Measurements from ENCODE around the gene ABCA12.

ABCA12 gene

DNA sequence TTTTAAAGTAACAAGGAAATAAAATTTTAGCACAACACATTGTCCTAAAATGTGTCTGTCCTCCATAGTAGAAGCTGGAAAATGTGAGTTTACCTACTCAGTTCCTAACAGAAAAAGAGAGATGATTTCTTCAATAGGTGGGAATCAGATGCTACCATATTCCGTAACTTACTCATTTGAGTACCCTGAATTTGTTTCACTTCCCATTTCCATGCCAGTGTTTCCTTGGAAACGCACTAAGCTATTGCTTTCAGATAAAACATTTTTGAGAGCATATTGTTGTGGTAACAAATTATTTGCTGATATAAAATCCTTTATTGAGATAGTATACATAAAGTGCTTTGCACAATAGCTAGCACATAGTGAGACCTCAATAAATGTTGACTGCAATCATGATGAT lies 191.5 kb downstream of the ABCA12 start:
- no peak for DNase-seq

- DNase-seq, result no peak
Observed at GRCh38 chr2:214934006-214934405, 204.4 kb downstream of the ABCA12 start.

- no peak for DNase-seq
Observed at GRCh38 chr2:214904634-214905033, 233.8 kb downstream of the ABCA12 start.

DNA sequence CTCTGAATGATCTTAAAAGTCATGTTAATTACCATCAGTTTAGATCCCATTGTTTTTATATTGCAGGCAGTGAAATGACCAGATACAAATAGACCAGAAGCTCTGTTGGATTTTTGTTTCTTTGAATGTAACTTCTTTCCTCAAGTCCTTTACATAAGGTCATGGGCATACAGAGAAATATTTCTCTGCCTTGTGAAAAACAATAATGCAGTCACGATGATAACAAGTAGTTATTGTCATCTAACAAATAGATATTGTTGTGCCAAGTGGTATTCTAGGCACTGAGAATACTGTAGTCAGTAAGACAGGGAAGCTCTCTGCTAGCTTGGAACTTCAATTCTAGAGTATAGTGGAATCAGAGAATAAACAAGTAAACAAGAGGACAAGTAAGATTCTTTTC lies 234.2 kb downstream of the ABCA12 start:
- no peak for DNase-seq

DNA sequence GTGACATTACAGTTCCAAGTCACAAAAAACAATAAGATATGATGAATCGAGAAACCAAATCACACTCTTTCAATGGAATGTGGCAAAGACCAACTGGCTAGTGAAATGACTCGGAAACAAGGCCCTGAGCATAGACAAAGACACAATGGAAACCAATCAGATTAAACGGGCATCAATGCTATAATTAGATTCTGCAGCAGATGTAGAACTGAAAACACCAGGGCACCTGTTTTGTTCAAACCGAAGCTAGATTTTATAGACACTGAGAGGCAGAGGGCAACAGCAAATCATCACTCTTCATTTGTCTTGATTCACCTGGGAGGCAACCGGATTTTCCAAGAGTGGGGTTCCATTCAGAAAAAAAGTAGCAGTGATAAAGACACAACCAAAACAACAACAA lies 236.1 kb downstream of the ABCA12 start:
- no peak for DNase-seq

DNA sequence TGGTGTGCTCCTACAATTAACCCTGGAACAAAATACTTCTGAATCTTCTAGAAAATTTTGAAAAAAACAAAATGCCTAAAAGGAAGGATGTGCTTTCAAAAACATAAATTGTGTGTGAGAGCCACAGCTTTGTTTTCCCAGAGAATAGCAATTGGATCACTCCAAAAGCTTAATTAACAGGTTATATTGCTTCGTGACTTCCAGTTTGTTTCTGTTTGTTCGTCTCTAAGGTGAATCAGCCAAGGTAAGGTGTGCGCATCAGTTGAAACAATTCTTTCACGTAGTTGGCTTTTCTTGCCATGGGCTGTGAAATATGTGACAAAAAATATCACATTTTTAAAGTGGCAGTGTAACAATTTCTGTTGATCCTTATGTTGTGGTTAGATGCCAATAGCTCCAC lies 238.7 kb downstream of the ABCA12 start:
- DNase-seq, result no peak

GRCh38 chr2:214896274-214896673 lies 242.2 kb downstream of the ABCA12 start:
- no peak for DNase-seq

DNA sequence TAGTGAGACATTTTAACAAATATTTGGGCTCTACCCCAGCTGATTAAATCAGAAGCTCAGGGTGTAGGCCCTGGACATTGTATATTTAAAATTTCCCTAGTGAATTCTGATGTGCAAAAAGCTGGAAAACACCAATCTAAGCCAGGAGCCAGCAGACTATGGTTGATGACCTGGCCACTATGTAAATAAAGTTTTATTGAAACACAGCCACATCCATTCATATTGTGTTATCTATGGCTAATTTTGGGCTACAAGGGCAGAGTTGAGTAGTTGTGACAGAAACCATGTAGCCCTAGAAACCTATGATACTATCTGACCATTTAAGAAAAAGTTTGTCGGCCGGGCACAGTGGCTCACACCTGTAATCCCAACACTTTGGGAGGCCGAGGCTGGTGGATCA lies 243.0 kb downstream of the ABCA12 start:
- DNase-seq, result no peak

DNA sequence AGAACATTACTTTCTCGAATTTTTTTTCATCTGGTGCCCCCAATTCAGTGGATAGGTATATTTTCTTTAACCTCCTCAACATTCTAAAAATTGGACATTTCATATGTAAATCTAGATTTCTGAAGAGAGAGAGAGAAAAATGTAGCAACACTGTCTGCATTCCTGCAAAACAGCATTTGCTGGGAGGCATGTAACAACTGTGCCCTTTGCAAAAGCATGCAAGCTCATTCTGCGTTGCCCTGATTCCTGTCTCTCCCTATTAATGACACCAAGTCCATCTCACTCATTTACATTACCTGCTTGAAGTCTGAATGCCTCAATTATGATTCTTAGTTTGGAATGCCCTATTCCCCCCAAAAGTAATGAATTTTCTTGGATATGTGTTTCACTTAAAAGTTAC lies 249.1 kb downstream of the ABCA12 start:
- DNase-seq, result no peak

DNA sequence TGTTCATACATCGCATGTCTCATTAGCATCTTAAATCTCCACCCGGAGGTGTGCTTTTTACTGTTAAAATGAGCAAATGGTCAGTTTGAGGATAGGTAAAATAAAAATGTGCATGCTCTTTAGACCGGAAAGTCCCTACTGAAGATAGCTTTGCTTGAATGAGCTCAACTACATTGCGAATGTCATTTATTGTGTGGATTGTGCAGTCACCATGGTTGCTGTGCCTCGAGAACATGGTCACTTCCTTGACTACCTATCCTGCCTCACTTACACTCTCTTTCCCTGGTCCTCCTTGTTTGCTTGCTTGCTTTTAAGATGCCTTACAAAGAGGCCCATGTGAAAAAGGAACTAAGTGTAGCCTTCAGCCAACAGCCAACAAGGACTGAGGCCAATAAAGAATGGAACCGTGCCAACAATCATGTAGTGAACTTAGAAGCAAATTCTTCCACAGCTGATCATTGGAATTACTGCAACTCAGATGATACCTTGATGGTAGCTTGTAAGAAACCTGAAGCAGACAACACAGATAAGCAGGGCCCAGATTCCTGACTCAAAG lies 256.7 kb downstream of the ABCA12 start:
- DNase-seq, result no peak
